SJSA1 (cell line): ENCODE results near the gene DPF3. TPM values are rescaled to one million over a fixed set of nuclear protein-coding genes. Genes with fewer than 3 reads are reported as not detected.

Source experiments
- DNase-seq, 2 experiments: peaks; one replicate each; pipeline ENCODE4 v3.0.0-alpha.2; 2015 to 2020; ENCODE audit warnings: low spot score in 2 of 2, low read depth in 1 of 2
- H3K27ac ChIP-seq: fragments of 250-450 bp; sonication (Bioruptor Pico); 2 replicates; pipeline ENCODE4 v1.5.1; 2020; ENCODE audit warnings: mild to moderate bottlenecking, moderate library complexity
- H3K27me3 ChIP-seq: fragments of 250-450 bp; sonication (Bioruptor Pico); replicated peaks from 2 replicates; pipeline ENCODE4 v1.5.1; 2020; ENCODE audit warnings: mild to moderate bottlenecking, moderate library complexity
- H3K36me3 ChIP-seq: fragments of 250-450 bp; sonication (Bioruptor Pico); 2 replicates; pipeline ENCODE4 v1.5.1; 2020; ENCODE audit warnings: mild to moderate bottlenecking
- H3K4me1 ChIP-seq: fragments of 250-450 bp; sonication (Bioruptor Pico); replicated peaks from 2 replicates; pipeline ENCODE4 v1.6.1; 2021; ENCODE audit warnings: mild to moderate bottlenecking
- H3K4me3 ChIP-seq: fragments of 250-450 bp; sonication (Bioruptor Pico); 2 replicates; pipeline ENCODE4 v1.5.1; 2020; ENCODE audit warnings: mild to moderate bottlenecking
- H3K9me3 ChIP-seq: fragments of 250-450 bp; sonication (Bioruptor Pico); replicated peaks from 2 replicates; pipeline ENCODE4 v1.5.1; 2020; ENCODE audit warnings: mild to moderate bottlenecking
- total RNA-seq: library from RNA; depleted of rRNA; stranded (reverse); fragments of >200 nt; shearing (Covaris generic); gene quantifications from 2 replicates; pipeline ENCODE4 v1.2.3, GENCODE V29; 2014

The DPF3 gene
- total RNA-seq, 1 experiment from 2014 or later: 2.1 TPM

DNA sequence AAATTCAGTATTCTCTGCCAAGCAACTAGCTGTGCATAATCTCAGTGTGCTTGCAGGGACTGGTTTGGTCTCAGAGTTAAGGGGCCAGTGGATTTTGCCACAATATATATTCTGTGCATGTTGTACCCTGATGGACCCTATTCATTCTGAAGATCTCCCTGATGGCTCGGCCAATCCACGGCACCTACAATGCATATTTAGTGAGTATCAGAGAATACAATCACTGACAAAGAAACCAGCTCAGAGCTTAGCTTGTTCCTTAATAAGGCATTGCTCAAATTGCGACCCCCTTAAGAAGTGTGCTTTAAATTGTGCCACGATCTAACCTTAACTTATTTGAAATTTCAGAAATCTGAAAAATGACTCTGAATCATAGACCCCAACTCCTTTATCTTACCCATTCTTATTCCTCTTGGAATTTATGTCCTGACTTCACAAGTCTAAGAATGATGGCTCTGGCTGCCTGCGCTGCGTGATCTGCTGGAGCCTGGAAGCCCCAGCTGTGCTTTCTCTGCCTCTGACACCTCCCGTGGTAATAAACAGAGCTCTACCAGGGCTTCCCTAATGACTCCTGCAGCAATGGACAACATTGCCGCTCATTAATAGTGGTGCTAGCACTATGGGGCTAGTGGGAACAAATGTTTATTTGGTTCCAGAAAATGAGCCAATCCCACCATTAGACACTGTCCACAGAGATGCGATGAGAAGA is 23.3 kb upstream of the DPF3 start:
- no peak for DNase-seq
- Histone ChIP-seq H3K9me3 (no peaks in the 10 kb centered on the region), H3K4me3 (no peak overlapping the region), H3K27ac (no peak overlapping the region), H3K36me3 (no peaks in the 10 kb centered on the region), H3K4me1 (peaks cover 26% of the 10 kb centered on the region), H3K27me3 (no peaks in the 10 kb centered on the region)

DNA sequence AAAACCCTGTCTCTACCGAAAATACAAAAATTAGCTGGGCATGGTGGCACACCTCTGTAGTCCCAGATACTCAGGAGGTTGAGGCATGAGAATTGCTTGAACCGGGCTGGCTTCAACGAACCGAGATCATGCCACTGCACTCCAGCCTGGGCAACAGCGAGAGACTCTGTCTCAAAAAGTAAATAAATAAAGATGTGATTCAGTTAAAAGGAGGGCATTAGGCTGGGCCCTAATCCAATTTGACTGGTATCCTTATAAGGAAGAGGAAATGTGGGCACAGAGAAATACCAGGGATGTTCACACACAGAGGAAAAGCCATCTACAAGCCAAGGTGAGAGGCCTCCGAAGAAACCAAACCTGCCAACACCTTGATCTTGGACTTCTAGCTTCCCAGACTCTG is 22.3 kb upstream of the DPF3 start:
- H3K27me3 ChIP-seq: no peaks in the 10 kb centered on the region
- H3K9me3 ChIP-seq: no peaks in the 10 kb centered on the region
- H3K4me3 ChIP-seq: no peak overlapping the region
- peaks cover 18% of the 10 kb centered on the region for H3K4me1 ChIP-seq
- no peaks in the 10 kb centered on the region for H3K36me3 ChIP-seq
- DNase-seq: no peak
- H3K27ac ChIP-seq: no peak overlapping the region

DNA sequence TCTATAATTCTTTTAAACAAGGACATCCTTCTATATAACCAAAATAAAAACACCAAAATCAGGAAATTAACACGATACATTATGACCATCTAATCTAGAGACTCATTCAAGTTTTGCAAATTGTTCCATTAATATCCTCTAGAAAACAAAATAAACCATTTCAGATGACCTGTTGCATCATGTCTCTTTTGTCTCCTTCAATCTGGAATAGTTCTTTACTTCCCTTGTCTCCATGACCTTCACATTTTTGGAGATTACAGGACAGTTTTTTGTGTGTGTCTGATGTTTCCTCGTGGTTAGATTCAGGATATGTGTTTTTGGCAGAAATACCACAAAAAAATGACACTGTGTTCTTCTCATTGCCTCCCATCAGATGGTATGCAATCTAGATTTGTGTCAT is 19.9 kb upstream of the DPF3 start:
- peaks cover 14% of the 10 kb centered on the region for H3K4me1 ChIP-seq
- H3K27me3 ChIP-seq: no peaks in the 10 kb centered on the region
- no peaks in the 10 kb centered on the region for H3K9me3 ChIP-seq
- no peak overlapping the region for H3K4me3 ChIP-seq
- H3K36me3 ChIP-seq: no peaks in the 10 kb centered on the region
- no peak for DNase-seq
- H3K27ac ChIP-seq: no peak overlapping the region

DNA sequence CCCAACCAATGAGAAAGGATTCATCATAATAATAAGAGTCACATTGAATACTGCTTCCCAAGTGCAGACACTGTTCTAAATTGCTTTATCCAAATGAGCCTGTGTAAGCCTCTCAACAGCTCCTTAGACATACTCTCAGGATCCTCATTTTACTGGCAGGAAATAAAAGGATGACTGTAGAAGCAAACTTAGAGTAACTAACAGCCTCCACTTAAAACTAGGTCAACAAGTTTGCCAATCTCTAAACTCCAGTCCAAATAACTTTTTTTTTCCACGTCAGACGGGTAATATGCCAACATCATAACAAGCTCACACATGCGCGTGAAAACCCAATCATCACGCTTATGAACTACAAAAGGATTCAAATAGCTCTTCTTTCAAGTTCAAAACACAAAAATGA is 15.3 kb upstream of the DPF3 start:
- no peaks in the 10 kb centered on the region for H3K36me3 ChIP-seq
- no peak overlapping the region for H3K4me3 ChIP-seq
- H3K9me3 ChIP-seq: no peaks in the 10 kb centered on the region
- no peak for DNase-seq
- no peak overlapping the region for H3K27ac ChIP-seq
- H3K4me1 ChIP-seq: peaks cover 31% of the 10 kb centered on the region
- H3K27me3 ChIP-seq: no peaks in the 10 kb centered on the region

- H3K9me3 ChIP-seq: no peaks in the 10 kb centered on the region
- no peaks in the 10 kb centered on the region for H3K27me3 ChIP-seq
- H3K27ac ChIP-seq: no peak overlapping the region
- no peak overlapping the region for H3K4me3 ChIP-seq
- DNase-seq: peak in 1 of 2 experiments; percentile 54
- peaks cover 28% of the 10 kb centered on the region for H3K4me1 ChIP-seq
- no peaks in the 10 kb centered on the region for H3K36me3 ChIP-seq
These were observed 14.0 kb upstream of the DPF3 start for GRCh38 chr14:72907886-72908285.

DNA sequence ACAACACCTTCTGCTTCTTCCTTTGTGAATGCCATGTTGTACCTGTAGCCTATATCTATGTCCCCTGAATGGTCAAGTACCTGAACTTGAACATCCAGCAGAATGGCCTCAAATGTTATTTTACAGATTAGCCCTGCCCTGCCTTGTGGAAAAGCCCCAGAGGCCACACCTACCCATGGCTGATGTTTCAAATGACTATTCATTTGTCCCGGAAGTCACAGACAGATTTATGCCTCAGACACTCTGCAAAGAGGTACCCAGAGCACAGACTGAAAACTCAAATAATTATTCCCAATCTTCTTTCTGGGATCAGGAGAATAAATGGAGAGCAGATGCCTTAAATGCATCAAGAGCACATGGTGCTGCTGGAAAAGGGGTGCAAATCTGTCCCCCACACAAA is 13.0 kb upstream of the DPF3 start:
- no peak overlapping the region for H3K4me3 ChIP-seq
- no peaks in the 10 kb centered on the region for H3K36me3 ChIP-seq
- H3K9me3 ChIP-seq: no peaks in the 10 kb centered on the region
- H3K4me1 ChIP-seq: peaks cover 28% of the 10 kb centered on the region
- H3K27ac ChIP-seq: no peak overlapping the region
- no peaks in the 10 kb centered on the region for H3K27me3 ChIP-seq
- DNase-seq: no peak

- no peak overlapping the region for H3K27ac ChIP-seq
- H3K9me3 ChIP-seq: no peaks in the 10 kb centered on the region
- DNase-seq: peak in 1 of 2 experiments; percentile 60
- no peak overlapping the region for H3K4me3 ChIP-seq
- peaks cover 28% of the 10 kb centered on the region for H3K4me1 ChIP-seq
- no peaks in the 10 kb centered on the region for H3K27me3 ChIP-seq
- H3K36me3 ChIP-seq: no peaks in the 10 kb centered on the region
These were observed 12.4 kb upstream of the DPF3 start for GRCh38 chr14:72906316-72906715.

- Histone ChIP-seq H3K9me3 (no peaks in the 10 kb centered on the region), H3K27ac (no peak overlapping the region), H3K36me3 (no peaks in the 10 kb centered on the region), H3K27me3 (no peaks in the 10 kb centered on the region), H3K4me1 (peaks cover 28% of the 10 kb centered on the region), H3K4me3 (no peak overlapping the region)
- DNase-seq: peak; percentile 51 to 66
These were observed 11.1 kb upstream of the DPF3 start for GRCh38 chr14:72904840-72905561.

- H3K4me1 ChIP-seq: peaks cover 28% of the 10 kb centered on the region
- H3K4me3 ChIP-seq: no peak overlapping the region
- H3K27ac ChIP-seq: no peak overlapping the region
- H3K9me3 ChIP-seq: no peaks in the 10 kb centered on the region
- H3K36me3 ChIP-seq: no peaks in the 10 kb centered on the region
- DNase-seq: no peak
- no peaks in the 10 kb centered on the region for H3K27me3 ChIP-seq
These were observed 10.3 kb upstream of the DPF3 start for GRCh38 chr14:72904218-72904617.

- Histone ChIP-seq H3K4me1 (peaks cover 28% of the 10 kb centered on the region), H3K9me3 (no peaks in the 10 kb centered on the region), H3K27me3 (no peaks in the 10 kb centered on the region), H3K36me3 (no peaks in the 10 kb centered on the region), H3K27ac (no peak overlapping the region), H3K4me3 (no peak overlapping the region)
- DNase-seq: no peak
These were observed 9.8 kb upstream of the DPF3 start for GRCh38 chr14:72903716-72904115.

DNA sequence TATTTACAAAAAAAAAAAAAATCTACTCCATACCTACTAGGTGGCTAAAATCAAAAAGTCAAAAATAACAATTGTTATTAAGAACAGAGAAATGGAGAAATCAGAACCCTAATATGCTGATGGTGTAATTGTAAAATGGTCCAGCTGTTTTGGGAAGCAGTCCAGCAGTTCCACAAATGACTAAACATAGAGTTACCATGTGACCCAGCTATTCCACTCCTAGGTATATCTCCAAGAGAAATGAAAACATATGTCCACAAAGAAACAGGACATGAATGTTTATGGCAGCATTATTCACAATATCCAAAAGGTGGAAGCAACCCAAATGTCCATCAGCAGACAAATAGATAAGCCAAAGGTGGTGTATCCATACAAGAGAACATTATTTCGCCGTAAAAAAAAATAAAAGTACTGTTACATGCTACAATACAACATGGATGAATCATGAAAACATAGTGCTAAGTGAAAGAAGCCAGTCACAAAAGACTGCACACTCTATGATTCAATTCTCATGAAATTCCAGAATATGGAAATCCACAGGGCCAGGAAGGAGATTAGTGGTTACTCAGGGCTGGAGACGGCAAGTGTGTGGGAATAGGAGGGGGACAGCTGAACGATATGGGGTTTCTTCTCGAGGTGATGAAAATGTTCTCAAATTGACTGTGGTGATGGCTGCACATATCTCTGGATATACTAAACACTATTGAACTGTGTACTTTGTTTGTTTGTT is 9.1 kb upstream of the DPF3 start:
- Histone ChIP-seq H3K4me3 (no peak overlapping the region), H3K9me3 (no peaks in the 10 kb centered on the region), H3K4me1 (peaks cover 25% of the 10 kb centered on the region), H3K27ac (no peak overlapping the region), H3K27me3 (no peaks in the 10 kb centered on the region), H3K36me3 (no peaks in the 10 kb centered on the region)
- no peak for DNase-seq

DNA sequence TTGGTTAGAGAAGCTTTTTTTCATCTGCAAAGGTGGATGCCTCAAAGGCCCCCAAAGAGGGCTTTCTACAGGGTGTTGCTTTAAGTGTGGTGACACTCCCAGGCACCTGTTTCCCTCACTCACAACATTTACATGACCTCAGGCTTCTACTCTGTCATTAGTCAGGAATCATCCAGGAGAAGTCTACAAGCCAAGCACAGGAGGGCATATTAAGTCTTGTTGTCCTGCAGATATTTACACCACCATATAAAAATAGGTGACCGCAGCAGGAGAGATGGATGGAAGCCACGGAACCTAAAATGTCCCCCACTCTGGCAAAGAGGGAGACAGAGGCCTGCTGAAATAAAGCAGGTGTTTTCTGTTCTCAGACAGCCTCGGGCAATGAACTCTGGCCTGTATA is 7.5 kb upstream of the DPF3 start:
- Histone ChIP-seq H3K27ac (no peak overlapping the region), H3K36me3 (no peaks in the 10 kb centered on the region), H3K9me3 (no peaks in the 10 kb centered on the region), H3K27me3 (no peaks in the 10 kb centered on the region), H3K4me1 (peaks cover 10% of the 10 kb centered on the region), H3K4me3 (no peak overlapping the region)
- DNase-seq: no peak

- Histone ChIP-seq H3K27me3 (no peaks in the 10 kb centered on the region), H3K9me3 (no peaks in the 10 kb centered on the region), H3K4me3 (no peak overlapping the region), H3K36me3 (no peaks in the 10 kb centered on the region), H3K27ac (no peak overlapping the region), H3K4me1 (peaks cover 10% of the 10 kb centered on the region)
- no peak for DNase-seq
These were observed 4.5 kb upstream of the DPF3 start for GRCh38 chr14:72898448-72898847.
